AG09319 (cell line): ENCODE results near the gene EXTL2.
"Not testable (repeated sequence)": the region's sequence is repeated elsewhere in the genome, so short reads cannot be mapped to it uniquely, and the experiment has no call there.

Source experiments
- DNase-seq: peaks from one replicate; pipeline ENCODE4 v3.0.0-alpha.2; 2010; ENCODE audit warnings: low read depth; ENCODE audit errors: extremely low read depth
- TF ChIP-seq, protein P1 (sequence below): IDR thresholded peaks from 2 replicates; pipeline ENCODE4 v1.5.1; 2011; ENCODE audit warnings: low read depth, mild to moderate bottlenecking, inconsistent platforms, low read length, moderate library complexity

Gene EXTL2

DNA sequence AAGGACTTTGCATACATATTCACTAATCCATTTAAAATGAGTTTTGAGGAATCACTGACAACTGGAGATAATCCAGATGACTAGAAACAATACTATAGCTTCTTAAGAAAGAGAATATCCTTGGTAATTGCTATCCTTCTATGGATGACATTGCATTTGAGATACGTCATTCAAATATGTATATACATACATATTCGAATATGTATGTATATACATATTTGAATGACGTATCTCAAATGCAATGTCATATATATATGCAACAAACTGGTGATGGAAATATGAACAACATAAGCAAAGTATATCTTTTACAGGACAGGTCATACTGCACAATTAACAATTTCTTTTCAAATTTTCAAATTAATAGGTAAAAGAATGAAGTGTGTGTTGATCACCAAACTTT, 41.7 kb downstream of the EXTL2 start:
- TF ChIP-seq, protein P1, sequence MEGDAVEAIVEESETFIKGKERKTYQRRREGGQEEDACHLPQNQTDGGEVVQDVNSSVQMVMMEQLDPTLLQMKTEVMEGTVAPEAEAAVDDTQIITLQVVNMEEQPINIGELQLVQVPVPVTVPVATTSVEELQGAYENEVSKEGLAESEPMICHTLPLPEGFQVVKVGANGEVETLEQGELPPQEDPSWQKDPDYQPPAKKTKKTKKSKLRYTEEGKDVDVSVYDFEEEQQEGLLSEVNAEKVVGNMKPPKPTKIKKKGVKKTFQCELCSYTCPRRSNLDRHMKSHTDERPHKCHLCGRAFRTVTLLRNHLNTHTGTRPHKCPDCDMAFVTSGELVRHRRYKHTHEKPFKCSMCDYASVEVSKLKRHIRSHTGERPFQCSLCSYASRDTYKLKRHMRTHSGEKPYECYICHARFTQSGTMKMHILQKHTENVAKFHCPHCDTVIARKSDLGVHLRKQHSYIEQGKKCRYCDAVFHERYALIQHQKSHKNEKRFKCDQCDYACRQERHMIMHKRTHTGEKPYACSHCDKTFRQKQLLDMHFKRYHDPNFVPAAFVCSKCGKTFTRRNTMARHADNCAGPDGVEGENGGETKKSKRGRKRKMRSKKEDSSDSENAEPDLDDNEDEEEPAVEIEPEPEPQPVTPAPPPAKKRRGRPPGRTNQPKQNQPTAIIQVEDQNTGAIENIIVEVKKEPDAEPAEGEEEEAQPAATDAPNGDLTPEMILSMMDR = no peak
- DNase-seq = no peak

DNA sequence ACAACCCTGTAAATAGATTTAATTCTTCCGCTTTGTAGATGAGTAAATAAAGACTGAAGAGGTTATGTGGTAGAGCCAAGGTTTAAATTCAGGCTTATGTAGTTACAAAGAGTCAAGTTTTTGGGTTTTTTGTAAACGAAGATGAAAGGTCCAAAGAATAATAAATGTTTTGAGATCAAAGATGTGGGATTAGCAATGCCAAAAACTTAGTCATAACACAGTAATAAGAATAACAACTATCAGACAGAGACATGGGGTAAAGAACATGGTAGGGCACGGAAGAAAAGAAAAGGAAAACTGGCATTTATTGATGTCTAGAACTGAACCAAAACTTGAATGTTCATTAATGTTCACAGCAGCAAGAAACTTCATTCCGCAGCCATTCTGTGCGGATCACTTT, 42.9 kb downstream of the EXTL2 start:
- no peak for DNase-seq
- TF ChIP-seq, protein P1 = no peak

DNA sequence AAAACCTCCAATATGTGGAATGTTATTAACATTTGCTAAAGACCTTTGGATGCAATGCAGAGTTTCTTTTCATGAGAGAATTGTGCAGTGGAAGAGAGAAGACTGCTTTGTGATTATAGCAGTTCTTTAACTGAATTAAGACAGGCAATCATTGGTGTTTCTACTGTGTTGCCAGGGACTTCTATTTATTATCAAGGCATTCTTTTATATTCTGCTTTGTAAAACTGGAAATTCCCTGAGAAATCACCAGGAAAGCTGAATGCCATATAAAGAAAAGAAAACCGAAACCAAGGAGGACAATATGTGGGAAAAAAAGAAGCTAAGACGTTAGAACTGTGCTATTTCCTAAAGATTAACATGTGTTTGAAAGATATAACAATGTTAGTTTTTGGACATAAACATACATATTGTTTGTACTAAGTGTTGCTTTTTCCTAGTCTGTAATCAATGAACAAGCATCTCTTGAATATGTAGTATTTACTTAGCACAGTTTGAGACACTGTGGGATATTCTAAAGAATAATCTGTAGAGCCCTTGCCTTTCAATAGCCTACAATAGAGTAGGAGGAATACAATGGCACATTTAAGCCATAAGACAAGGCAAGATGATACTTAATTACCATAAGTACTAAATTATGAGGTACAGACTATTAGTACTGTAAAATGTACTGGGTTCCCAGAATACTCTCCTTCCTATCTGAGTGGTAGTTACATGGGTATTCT, 47.1 kb downstream of the EXTL2 start:
- TF ChIP-seq, protein P1 = no peak
- no peak for DNase-seq

DNA sequence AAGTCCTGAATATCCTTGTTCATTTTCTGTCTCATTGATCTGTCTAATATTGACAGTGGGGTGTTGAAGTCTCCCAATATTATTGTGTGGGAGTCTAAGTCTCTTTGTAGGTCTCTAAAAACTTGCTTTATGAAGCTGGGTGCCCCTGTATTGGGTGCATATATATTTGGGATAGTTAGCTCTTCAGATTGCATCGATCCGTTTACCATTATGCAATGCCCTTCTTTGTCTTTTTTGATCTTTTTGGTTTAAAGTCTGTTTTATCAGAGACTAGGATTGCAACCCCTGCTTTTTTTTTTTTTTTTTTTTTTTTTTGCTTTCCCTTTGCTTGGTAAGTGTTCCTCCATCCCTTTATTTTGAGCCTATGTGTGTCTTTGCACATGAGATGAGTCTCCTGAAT, 51.5 kb downstream of the EXTL2 start:
- not testable (repeated sequence) for DNase-seq

DNA sequence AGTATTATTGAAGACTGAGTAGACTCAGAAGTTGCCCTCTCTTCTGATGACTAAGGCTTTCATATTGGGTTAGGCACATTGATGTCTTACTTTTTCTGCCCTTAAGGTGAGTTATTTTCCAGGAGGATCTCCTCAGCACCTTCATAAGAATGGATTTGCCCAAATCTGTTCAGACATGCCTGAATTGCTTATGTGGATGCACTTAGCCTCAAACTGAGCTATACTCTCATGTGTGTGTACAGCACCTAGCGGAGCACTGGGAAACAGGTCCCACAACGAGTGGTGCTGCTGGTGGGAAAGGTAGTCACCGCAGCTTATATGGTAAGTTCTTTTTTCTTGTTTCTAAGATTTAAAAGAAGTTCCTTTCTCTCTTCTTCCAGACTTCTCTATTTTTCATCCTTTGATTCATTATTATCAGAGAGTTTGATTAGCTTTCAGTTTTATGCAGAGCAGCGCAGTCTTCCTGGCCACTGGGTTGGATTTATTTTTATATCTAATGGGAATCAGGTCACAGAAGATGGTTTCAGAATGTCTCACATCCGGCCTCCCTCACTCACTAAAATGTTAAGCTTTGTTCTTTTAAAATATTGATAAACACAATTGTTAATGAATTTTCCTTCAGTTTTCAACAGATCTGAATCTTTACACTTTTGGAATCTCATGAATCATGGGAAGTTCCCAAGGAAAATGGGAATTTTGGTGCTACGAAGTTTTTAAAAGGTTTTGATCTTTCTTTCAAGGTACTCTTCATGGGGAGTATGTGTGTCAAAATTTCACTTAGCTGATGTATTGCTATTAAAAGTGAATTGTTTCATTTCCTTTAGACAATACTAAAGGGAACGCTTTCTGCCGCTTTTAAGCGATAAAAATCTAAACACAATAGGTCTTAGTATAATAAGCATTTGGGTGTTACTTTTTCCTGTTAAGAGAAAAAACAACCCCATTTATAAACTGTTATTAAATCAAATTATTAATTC, 58.5 kb downstream of the EXTL2 start:
- no peak for DNase-seq
- TF ChIP-seq, protein P1 = no peak

DNA sequence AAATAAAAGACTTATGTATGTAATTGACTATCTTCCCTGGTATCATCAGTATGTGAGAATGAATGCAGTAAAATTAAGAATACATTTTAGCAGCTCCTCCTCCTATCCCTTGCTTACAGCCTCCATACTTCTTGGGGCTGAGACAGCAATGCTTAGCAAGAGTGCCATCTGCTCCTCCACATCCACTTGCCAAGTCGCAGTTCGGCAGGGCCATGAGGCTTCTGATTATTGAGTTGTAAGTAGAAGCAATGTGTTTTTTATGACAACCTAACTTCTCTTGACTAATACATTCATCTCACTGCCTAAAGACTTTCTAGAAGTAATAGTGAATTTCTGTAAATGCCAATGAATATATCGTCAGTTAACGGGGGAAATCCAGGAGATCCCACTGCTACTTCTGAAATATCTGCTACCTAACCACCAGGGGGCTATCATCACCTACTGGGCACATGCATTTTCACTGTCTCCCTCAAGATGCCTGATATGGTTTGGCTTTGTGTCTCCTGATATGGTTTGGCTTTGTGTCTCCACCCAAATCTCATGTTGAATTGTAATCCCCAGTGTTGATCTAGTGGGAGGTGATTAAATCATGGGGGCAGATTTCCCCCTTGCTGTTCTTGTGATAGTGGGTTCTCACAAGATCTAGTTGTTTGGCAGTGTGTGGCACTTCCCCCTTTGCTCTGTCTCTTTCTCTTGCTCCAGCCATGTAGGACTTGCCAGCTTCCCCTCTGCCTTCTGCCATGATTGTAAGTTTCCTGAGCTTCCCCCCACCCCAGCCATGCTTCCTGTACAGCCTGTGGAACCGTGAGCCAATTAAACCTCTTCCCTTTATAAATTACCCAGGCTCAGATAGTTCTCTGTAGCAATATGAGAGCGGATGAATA, 59.6 kb downstream of the EXTL2 start:
- TF ChIP-seq, protein P1 = peak; percentile 8
- DNase-seq = no peak

DNA sequence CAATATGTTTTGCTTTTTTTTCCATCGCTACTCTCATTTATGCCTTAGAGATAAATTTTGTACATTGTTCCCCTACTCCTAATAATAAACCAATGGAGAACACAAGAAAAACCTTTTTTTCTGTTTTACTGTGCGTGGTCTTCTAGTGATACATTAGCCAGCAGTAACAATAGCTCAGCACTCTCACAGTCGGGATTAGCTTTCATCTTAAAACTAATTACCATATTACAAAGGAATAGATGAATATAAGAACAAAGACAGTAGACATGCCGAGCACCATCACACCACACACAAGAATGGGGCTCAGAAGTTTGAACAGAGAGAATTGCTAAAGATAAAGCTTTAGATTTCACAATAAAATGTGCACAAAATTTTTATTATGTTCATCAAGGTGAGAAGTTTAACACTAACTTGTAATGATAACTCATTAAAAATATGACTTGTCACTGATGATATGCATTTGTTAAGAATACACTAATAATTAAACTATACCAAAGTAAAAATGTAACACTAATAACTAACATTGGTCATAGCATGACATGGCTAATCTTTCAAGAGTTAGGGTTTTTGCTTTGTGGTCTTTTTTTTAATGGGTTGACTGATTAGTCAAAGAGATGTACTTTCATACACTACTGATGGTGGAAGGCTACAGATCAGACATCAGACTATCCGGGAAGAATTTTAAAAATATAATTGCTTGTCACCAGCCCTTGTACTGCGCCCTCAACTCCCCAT, 61.8 kb downstream of the EXTL2 start:
- no peak for DNase-seq
- TF ChIP-seq, protein P1 = no peak

DNA sequence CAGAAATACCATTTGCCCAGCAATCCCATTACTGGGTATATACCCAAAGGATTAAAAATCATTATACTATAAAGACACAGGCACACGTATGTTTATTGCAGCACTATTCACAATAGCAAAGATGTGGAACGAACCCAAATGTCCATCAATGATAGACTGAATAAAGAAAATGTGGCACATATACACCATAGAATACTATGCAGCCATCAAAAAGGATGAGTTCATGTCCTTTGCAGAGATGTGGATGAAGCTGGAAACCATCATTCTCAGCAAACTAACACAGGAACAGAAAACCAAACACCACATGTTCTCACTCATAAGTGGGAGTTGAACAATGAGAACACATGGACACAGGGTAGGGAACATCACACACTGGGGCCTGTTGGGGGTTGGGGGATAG, 69.0 kb downstream of the EXTL2 start:
- not testable (repeated sequence) for DNase-seq
